ENCODE results near the gene NDFIP1.

DNA sequence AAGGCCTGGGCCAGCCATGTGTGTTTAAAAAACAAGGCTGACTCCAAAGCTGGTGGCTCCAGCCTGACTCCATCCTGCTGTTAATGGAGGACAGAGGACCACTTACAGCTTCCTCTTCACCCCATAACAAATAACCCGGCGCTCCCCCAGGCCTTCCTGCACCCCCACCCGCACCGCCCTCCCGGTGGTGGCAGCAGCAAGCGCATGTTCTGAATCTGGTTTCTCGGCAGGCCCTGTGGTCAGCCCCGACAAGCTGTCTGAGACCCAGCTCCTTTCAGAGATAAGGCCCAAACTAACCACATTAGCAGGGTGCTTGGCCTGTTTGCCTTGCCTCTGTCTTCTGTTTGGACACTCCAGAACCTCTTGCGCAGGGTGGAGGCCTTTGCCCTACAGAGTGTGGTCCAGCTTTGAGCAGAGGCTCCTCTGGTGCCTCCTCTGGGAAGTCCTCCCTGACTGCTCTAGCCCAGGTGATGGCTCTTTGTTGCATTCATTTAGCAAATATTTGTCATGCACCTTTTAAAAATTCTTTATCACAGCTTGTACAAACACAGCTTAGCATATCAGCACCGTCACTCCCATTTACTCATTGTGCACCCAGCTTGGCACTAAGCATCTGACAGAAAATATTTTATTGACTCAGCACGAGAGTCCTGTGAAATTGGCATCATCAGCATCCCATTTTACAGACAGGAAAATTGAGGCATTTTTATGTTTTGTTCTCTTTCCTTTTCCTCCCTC is 78.4 kb downstream of the NDFIP1 start:
- TF ChIP-seq, protein P1, sequence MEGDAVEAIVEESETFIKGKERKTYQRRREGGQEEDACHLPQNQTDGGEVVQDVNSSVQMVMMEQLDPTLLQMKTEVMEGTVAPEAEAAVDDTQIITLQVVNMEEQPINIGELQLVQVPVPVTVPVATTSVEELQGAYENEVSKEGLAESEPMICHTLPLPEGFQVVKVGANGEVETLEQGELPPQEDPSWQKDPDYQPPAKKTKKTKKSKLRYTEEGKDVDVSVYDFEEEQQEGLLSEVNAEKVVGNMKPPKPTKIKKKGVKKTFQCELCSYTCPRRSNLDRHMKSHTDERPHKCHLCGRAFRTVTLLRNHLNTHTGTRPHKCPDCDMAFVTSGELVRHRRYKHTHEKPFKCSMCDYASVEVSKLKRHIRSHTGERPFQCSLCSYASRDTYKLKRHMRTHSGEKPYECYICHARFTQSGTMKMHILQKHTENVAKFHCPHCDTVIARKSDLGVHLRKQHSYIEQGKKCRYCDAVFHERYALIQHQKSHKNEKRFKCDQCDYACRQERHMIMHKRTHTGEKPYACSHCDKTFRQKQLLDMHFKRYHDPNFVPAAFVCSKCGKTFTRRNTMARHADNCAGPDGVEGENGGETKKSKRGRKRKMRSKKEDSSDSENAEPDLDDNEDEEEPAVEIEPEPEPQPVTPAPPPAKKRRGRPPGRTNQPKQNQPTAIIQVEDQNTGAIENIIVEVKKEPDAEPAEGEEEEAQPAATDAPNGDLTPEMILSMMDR (optimal IDR thresholded peaks at IDR 0.05 in 1 of 3, IDR thresholded peaks at IDR 0.05 in 1 of 3, conservative IDR thresholded peaks at IDR 0.05 in 1 of 3; ENCODE audit: extremely low read depth in 1 of 3, insufficient read depth in 2 of 3, low read length in 3 of 3) = no peak
- no peak for TF ChIP-seq EZH2 (IDR thresholded peaks at IDR 0.05; ENCODE audit: low read length)
